ENCODE measurements around the gene DDX23. TPM values are rescaled to one million over a fixed set of nuclear protein-coding genes. Genes with fewer than 3 reads are reported as not detected.

Gene DDX23
- total RNA-seq, 1 experiment from 2014 or later = 98.1 TPM

GRCh38 chr12:48781750-48782456 lies 70.1 kb downstream of the DDX23 start:
- Histone ChIP-seq H4K8ac (replicated peaks; ENCODE audit: insufficient read length, low read depth, low read length) (no peak overlapping the region), H2AK5ac (ENCODE audit: insufficient read length, low read length) (no peak overlapping the region), H4K5ac (ENCODE audit: insufficient read length, low read depth, low read length) (no peak overlapping the region), H4K20me1 (ENCODE audit: control insufficient read depth, insufficient read depth, insufficient read length) (no peaks in the 10 kb centered on the region), H3K79me2 (ENCODE audit: insufficient read depth, low read length) (no peaks in the 10 kb centered on the region), H2BK120ac (ENCODE audit: low read depth, low read length, poor library complexity, severe bottlenecking) (no peak overlapping the region), H4K91ac (ENCODE audit: insufficient read length, low read depth, low read length) (no peak overlapping the region), H3K9ac (ENCODE audit: extremely low read depth, insufficient read length, low read length) (no peak overlapping the region), H3K4me1 (ENCODE audit: insufficient read depth, low read length) (peaks cover 4% of the 10 kb centered on the region; the same call in 1 of the 2 replicates), H3K27ac (ENCODE audit: insufficient read length, low read depth, low read length) (no peak overlapping the region), H3T11ph (ENCODE audit: low read length) (no peak overlapping the region), H2BK15ac (ENCODE audit: low read depth, low read length) (no peak overlapping the region), H3K79me1 (ENCODE audit: insufficient read depth, low read depth, low read length, poor library complexity, severe bottlenecking) (no peaks in the 10 kb centered on the region), H2BK12ac (ENCODE audit: insufficient read length, low read depth, low read length) (no peak overlapping the region), H2AFZ (ENCODE audit: low read length) (no peak overlapping the region), H3K23ac (ENCODE audit: insufficient read length, low read depth, low read length) (no peak overlapping the region), H3K9me3 (ENCODE audit: control insufficient read depth, low read depth, low read length) (no peaks in the 10 kb centered on the region), H3K18ac (ENCODE audit: insufficient read length, low read depth, low read length) (no peak overlapping the region), H3K27me3 (ENCODE audit: insufficient read depth, low read length) (no peaks in the 10 kb centered on the region), H3K56ac (ENCODE audit: insufficient read length, low read depth, low read length) (no peak overlapping the region), H3K4ac (ENCODE audit: low read depth, low read length) (no peak overlapping the region), H3K4me2 (ENCODE audit: insufficient read depth, insufficient read length, low read length) (no peak overlapping the region), H2BK5ac (ENCODE audit: insufficient read length, low read length) (no peak overlapping the region), H2BK20ac (ENCODE audit: low read depth, low read length, poor library complexity, severe bottlenecking) (no peak overlapping the region), H3K23me2 (ENCODE audit: insufficient read length, low read depth, low read length, poor library complexity, severe bottlenecking) (no peaks in the 10 kb centered on the region), H3K14ac (ENCODE audit: insufficient read depth, low read length) (no peak overlapping the region)
- no peak overlapping the region for H3K4me3 Mint-ChIP-seq
- peaks cover 26 to 44% of the 10 kb centered on the region in 2 experiments for H3K4me1 Mint-ChIP-seq
- no peak for DNase-seq
- H3K27me3 Mint-ChIP-seq (ENCODE audit: low read depth) = no peaks in the 10 kb centered on the region
- TF ChIP-seq, protein P1, sequence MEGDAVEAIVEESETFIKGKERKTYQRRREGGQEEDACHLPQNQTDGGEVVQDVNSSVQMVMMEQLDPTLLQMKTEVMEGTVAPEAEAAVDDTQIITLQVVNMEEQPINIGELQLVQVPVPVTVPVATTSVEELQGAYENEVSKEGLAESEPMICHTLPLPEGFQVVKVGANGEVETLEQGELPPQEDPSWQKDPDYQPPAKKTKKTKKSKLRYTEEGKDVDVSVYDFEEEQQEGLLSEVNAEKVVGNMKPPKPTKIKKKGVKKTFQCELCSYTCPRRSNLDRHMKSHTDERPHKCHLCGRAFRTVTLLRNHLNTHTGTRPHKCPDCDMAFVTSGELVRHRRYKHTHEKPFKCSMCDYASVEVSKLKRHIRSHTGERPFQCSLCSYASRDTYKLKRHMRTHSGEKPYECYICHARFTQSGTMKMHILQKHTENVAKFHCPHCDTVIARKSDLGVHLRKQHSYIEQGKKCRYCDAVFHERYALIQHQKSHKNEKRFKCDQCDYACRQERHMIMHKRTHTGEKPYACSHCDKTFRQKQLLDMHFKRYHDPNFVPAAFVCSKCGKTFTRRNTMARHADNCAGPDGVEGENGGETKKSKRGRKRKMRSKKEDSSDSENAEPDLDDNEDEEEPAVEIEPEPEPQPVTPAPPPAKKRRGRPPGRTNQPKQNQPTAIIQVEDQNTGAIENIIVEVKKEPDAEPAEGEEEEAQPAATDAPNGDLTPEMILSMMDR (conservative IDR thresholded peaks at IDR 0.05) = no peak
- H3K9me3 Mint-ChIP-seq = no peaks in the 10 kb centered on the region
- peaks cover 7 to 17% (median 13%) of the 10 kb centered on the region in 3 experiments; a peak in 6 of 7 replicates for H3K36me3 Mint-ChIP-seq (ENCODE audit: insufficient read depth in 1 of 3, low read depth in 3 of 3)
- no CpG with 5 or more reads among the region's 9 CpGs for WGBS (ENCODE audit: extremely low coverage, insufficient read length, low lambda C conversion rate)
- H3K27ac Mint-ChIP-seq = peak overlapping the region in 2 of 3 experiments; percentile 55 to 78; a peak in 4 of 7 replicates

All from H9 (cell line).